DMS79 treated with DMSO at 0.1 percent for 48 hours (cell line): ENCODE results near the gene BEST1.
A peak's percentile ranks its signal among the peaks of the same experiment; 100 is the strongest.
"Not testable (repeated sequence)": the region's sequence is repeated elsewhere in the genome, so short reads cannot be mapped to it uniquely, and the experiment has no call there.

Source experiments
- DNase-seq: peaks from one replicate; lab custom pipeline; 2025; lab: John Stamatoyannopoulos, UW

The BEST1 gene

GRCh38 chr11:61978703-61979661 lies 28.8 kb downstream of the BEST1 start:
- DNase-seq: no peak

- DNase-seq: no peak
Observed at GRCh38 chr11:61980783-61981541, 30.8 kb downstream of the BEST1 start.

GRCh38 chr11:61983419-61983818 lies 33.3 kb downstream of the BEST1 start:
- DNase-seq: no peak

- no peak for DNase-seq
Observed at GRCh38 chr11:61985869-61986268, 35.7 kb downstream of the BEST1 start.

GRCh38 chr11:61994981-61995380 lies 44.8 kb downstream of the BEST1 start:
- no peak for DNase-seq

- no peak for DNase-seq
Observed at GRCh38 chr11:61996933-61997332, 46.8 kb downstream of the BEST1 start.

- no peak for DNase-seq
Observed at GRCh38 chr11:61999141-61999975, 49.2 kb downstream of the BEST1 start.

GRCh38 chr11:62000539-62001446 lies 50.6 kb downstream of the BEST1 start:
- DNase-seq: no peak

GRCh38 chr11:62001450-62002191 lies 51.5 kb downstream of the BEST1 start:
- DNase-seq: peak; percentile 81

GRCh38 chr11:62002283-62002682 lies 52.1 kb downstream of the BEST1 start:
- not testable (repeated sequence) for DNase-seq

GRCh38 chr11:62004473-62004872 lies 54.3 kb downstream of the BEST1 start:
- DNase-seq: no peak

GRCh38 chr11:62008193-62008592 lies 58.0 kb downstream of the BEST1 start:
- DNase-seq: no peak

- DNase-seq: no peak
Observed at GRCh38 chr11:62010935-62011528, 60.9 kb downstream of the BEST1 start.

- no peak for DNase-seq
Observed at GRCh38 chr11:62011881-62012280, 61.7 kb downstream of the BEST1 start.

- no peak for DNase-seq
Observed at GRCh38 chr11:62012451-62012831, 62.3 kb downstream of the BEST1 start.

GRCh38 chr11:62012832-62013461 lies 62.8 kb downstream of the BEST1 start:
- no peak for DNase-seq
